A673 (cell line): ENCODE measurements around the gene CTDNEP1.

Experiments
- EZH2 ChIP-seq: fragments of 200-600 bp; sonication (generic); IDR thresholded peaks from 2 replicates; pipeline ENCODE4 v1.6.1; 2017; ENCODE audit warnings: borderline replicate concordance, low read depth, mild to moderate bottlenecking, mixed read lengths, antibody characterized with exemption, low read length; ENCODE audit not compliant: poor library complexity, severe bottlenecking
- TF ChIP-seq, protein P1 (sequence below): fragments of 300-800, 200-600 bp; sonication (generic); conservative IDR thresholded peaks from 2 replicates; pipeline ENCODE4 v1.5.1; 2017; ENCODE audit warnings: low read depth, mild to moderate bottlenecking, antibody characterized with exemption, low read length, moderate library complexity, mixed read lengths

DNA sequence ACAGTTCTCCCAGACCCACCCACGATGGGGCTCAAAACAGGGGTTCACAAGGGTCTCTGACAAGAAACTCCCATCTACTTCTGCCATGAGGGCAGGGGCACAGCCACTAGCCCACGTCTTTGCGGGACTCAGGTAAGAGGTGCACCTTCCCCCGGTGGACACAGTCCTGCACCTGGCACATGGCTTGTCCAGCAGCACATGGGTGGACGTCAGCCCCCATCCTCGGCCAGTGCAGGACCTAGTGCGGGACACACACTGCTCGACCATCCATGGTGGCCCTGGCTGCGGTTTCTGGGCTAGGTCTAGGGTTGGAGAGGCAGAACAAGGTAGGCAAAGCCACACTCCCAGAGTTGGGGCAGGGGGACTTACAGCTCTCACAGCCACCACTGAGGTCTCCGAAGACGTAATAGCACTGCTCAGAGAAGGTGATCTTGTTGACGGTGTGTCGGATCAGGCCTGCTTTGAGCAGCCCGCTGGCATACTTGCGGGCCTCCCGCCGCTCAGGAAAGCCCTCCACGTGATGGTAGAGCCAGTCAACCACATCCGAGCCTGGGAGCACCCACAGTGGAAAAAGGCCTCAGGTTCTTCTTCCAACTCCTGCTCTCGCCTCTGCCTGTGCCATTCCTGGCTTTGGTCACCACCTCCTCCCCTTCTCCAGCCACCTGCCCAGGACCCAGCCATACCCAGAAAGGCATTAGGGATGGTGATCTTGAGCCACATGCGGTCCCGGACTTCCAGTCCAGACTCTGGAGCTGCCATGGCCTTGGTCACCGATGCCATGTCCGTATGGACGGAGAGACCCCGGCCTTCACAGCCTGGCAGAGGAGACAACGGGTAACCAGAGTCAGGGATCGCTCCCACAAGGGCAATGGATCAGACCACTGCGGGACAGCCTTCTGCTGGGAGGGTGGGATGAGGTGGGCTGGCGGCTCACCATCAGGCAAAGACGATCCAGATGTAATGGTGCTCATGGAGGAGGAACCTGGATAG is 24.5 kb downstream of the CTDNEP1 start:
- TF ChIP-seq EZH2, result no peak
- TF ChIP-seq, protein P1, sequence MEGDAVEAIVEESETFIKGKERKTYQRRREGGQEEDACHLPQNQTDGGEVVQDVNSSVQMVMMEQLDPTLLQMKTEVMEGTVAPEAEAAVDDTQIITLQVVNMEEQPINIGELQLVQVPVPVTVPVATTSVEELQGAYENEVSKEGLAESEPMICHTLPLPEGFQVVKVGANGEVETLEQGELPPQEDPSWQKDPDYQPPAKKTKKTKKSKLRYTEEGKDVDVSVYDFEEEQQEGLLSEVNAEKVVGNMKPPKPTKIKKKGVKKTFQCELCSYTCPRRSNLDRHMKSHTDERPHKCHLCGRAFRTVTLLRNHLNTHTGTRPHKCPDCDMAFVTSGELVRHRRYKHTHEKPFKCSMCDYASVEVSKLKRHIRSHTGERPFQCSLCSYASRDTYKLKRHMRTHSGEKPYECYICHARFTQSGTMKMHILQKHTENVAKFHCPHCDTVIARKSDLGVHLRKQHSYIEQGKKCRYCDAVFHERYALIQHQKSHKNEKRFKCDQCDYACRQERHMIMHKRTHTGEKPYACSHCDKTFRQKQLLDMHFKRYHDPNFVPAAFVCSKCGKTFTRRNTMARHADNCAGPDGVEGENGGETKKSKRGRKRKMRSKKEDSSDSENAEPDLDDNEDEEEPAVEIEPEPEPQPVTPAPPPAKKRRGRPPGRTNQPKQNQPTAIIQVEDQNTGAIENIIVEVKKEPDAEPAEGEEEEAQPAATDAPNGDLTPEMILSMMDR, result no peak
